Kidney tubule cell (primary cell): ENCODE measurements around the gene ABI1.
"Not testable (repeated sequence)": the region's sequence is repeated elsewhere in the genome, so short reads cannot be mapped to it uniquely, and the experiment has no call there.

ENCODE experiments used
- DNase-seq: peaks from one replicate; pipeline ENCODE4 v3.0.0-alpha.2; 2018; ENCODE audit warnings: low spot score

The ABI1 gene

GRCh38 chr10:26804418-26805393, 56.1 kb downstream of the ABI1 start:
- DNase-seq: no peak

GRCh38 chr10:26803849-26804248, 56.9 kb downstream of the ABI1 start:
- no peak for DNase-seq

DNA sequence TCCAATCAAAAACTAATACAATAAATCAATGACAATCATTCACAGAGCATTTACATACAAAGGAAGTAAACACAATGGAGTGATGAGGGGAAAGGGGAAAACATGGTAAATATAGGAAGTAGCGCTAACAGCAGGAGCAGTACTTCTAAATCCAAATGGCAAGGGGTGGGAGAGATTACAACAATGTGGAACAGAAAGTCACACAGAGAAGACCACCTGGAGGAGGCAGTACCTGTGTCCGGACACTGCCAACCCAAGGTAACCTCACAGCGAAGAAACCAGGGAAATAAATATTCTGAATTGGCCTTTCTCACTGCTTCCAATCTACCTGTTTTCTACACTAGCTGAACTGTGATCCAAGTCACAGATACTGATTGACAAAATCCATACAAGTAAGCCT, 58.2 kb downstream of the ABI1 start:
- no peak for DNase-seq

DNA sequence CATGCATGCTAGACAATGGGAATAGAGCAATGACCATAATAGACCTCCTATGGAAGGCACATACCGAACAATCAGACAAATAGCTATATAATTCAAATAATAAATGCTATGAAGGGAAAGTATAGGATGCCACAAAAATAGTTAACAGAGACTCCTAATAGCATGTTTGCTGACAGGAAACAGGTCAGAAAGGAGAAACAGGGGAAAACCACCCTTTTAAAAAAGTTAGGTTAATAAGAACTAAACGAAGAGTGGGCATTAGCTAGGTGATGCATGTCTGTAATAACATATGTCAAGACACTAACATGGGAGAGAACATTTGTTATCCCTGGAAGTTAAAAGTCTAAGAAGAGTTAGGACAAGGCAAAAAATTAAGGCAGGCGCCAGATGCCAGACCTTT, 58.9 kb downstream of the ABI1 start:
- DNase-seq: no peak

DNA sequence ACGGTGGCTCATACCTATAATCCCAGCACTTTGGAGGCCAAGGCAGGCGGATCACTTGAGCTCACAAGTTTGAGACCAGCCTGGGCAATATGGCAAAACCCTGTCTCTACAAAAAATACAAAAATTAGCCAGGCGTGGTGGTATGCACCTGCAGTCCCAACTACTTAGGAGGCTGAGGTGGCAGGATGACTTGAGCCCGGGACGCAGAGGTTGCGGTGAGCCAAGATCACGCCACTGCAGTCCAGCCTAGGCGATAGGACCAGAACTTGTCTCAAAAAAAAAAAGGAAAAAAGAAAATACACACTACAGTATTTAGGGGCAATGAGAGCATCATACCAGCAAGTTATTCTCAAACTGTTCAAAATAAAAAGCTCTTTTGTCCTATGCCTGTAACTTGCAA, 59.5 kb downstream of the ABI1 start:
- no peak for DNase-seq

DNA sequence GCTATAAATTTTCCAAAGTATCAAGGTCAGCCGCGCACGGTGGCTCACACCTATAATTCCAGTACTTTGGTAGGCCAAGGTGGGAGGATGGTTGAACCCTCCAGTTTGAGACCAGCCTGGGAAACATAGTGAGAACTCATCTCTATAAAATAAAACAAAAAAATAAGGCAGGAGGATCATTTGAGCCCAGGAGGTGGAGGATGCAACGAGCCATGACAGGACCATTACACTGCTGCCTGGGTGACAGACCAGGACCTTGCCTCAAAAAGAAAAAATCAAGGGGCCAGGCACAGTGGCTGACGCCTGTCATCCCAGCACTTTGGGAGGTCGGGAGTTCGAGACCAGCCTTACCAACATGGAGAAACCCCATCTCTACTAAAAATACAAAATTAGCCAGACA, 60.3 kb downstream of the ABI1 start:
- DNase-seq: no peak

- DNase-seq: no peak
These were observed 61.4 kb downstream of the ABI1 start for GRCh38 chr10:26799342-26799741.

GRCh38 chr10:26798298-26798697, 62.5 kb downstream of the ABI1 start:
- DNase-seq: no peak

GRCh38 chr10:26797340-26797739, 63.4 kb downstream of the ABI1 start:
- no peak for DNase-seq

GRCh38 chr10:26792758-26793495, 67.8 kb downstream of the ABI1 start:
- no peak for DNase-seq

DNA sequence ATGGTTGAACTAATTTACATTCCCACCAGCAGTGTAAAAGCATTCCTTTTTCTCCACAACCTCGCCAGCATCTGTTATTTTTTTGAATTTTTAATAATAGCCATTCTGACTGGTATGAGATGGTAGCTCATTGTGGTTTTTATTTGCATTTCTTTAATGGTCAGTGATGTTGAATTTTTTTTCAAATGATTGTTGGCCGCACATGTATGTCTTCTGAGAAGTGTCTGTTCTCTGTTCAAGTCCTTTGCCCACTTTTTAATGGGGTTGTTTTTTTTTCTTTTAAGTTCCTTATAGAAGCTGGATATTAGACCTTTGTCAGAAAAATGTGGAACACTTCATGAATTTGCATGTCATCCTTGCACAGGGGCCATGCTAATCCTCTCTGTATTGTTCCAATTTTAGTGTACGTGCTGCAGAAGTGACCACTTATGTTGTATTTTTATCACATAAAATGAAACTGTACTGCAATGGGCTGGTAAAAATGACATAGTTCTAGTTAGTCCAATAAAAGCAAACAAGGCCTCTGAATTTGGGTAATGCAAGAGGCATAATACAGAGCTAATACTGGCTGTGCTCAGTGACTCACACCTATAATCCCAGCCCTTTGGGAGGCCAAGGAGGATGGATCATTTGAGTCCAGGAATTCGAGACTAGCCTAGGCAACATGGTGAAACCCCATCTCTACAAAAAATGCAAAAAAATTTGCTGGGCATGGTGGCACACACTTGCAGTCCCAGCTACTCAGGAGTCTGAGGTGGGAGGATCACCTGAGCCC, 70.3 kb downstream of the ABI1 start:
- peak; percentile 42 for DNase-seq

DNA sequence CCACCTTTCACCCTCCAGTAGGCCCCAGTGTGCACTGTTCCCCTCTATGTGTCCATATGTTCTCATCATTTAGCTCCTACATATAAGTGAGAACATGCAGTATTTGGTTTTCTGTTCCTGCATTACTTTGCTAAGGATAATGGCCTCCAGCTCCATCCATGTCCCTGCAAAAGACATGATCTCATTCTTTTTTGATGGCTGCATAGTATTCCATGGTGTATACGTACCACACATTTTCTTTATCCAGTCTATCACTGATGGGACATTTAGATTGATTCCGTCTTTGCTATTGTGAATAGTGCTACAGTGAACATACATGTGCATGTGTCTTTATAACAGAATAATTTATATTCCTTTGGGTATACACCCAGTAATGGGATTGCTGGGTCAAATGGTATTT, 71.0 kb downstream of the ABI1 start:
- DNase-seq: not testable (repeated sequence)

DNA sequence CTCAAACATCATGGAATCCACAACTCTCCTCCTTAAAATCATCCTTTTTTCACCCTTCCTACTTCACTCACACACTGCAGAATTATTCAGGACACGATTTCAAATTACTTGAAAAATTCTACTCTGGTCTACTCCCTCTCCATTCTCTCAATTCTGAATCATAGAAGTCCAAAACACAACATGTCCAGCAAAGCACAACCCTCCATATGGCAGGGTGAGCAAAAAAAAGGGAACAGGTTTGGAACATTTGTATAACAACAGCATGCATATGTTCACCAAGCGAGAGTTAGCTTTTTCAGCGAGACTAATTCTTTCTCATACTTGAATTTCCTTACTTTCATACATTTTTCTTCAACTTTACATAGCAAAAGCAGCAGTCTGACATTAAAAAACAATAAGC, 73.4 kb downstream of the ABI1 start:
- no peak for DNase-seq

DNA sequence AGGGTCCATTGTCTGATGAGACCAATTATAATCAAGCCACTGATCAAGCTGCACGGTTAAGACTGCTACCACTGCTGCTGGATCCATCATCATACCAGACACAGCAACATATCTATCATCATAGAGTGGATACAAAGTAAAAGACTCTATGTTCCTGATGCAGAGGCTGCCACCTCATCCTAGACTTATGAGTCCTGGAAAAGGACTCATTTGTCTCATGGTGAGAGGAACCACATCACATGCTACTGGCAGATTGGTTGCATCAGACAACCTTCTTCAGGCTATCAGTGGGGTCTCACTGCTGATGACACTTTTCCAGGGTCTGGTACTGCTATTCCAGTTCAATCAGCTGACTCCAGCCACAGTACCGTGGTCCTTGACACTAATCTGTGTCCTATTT, 79.0 kb downstream of the ABI1 start:
- DNase-seq: peak; percentile 64

- DNase-seq: peak; percentile 98
These were observed 79.8 kb downstream of the ABI1 start for GRCh38 chr10:26780793-26781601.

GRCh38 chr10:26780106-26780792, 80.5 kb downstream of the ABI1 start:
- peak; percentile 73 for DNase-seq

DNA sequence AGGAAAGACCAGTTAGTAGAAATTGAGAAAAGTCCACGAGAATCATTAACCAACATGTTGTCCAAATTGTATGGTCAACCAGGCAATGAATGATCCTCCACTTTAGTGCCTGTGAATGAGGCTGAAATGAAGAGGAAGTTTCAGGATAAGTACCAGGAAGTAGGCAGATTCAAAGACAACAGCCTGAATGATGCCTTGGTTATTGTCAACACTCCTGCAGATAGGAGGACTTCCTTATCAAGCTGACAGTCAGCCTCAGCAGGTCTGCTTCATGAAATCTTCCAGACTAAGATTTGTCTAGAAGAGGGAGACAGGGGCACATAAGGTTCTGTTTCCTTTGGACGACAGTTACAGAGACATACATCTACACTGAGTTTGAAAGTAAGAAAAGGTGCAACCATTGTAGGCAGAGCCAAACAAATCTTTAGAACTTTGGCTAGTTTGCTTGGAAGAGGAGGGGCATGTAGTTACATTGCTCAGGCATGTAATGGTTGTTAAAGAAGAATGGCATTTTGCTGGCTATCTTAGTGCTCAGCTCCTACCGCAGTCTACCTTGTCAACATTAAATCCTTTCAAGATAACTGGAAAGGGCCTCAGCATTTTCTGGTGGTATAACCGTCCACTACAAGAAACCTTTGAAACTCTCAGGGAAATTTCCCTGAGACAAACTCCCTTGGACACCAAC, 81.4 kb downstream of the ABI1 start:
- peak; percentile 67 for DNase-seq

GRCh38 chr10:26777686-26778085, 83.1 kb downstream of the ABI1 start:
- DNase-seq: no peak

DNA sequence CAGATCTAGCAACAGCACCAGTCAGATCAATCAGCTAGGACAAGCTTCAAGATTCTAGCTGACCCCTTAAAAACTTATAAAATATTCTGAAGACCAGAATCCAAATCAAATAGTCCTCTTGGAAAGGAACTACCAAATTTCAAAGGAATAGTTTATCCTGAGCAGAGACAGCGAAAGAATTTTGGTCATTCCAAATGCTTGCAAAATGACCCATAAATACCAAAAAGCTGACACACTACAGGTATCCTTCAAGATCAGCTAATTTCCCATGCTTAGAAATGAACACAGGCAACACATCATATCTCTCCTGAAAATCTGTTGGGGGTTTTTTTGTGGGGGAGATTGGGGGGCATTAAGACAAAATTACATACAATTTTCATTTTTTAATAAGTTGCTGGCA, 84.5 kb downstream of the ABI1 start:
- DNase-seq: peak; percentile 41

- DNase-seq: peak; percentile 12
These were observed 87.1 kb downstream of the ABI1 start for GRCh38 chr10:26773633-26774032.
